SK-N-SH (cell line): ENCODE data around the gene SAE1. TPM values are rescaled to one million over a fixed set of nuclear protein-coding genes. Genes with fewer than 3 reads are reported as not detected.

Experiments used
- CTCF ChIA-PET: fragments of 300-600, 350-600 bp; formaldehyde crosslinking; extraction: SDS; loops from one replicate; lab custom pipeline; 2021; lab: Yijun Ruan, JAX
- POLR2A ChIA-PET: fragments of 350-600 bp; sonication (Branson Sonifier 250); formaldehyde crosslinking; extraction: SDS; loops from one replicate; lab custom pipeline; 2020; ENCODE audit warnings: antibody characterized with exemption, inconsistent platforms; lab: Yijun Ruan, JAX
- DNase-seq: peaks from one replicate; pipeline ENCODE4 v3.0.0; 2012
- H2AFZ ChIP-seq: fragments of 200-600 bp; sonication (generic); 2 replicates; pipeline ENCODE4 v1.8.1; 2016; ENCODE audit warnings: antibody characterized with exemption, mild to moderate bottlenecking, low read depth
- H3F3A ChIP-seq: fragments of 200-600 bp; sonication (generic); replicated peaks from 2 replicates; pipeline ENCODE3; 2016; ENCODE audit warnings: antibody characterized with exemption, mild to moderate bottlenecking; ENCODE audit not compliant: insufficient read depth
- H3K27ac ChIP-seq, 2 experiments: fragments of 200-500 bp in 1 of 2; fragments of 200-600 bp in 1 of 2; sonication (Bioruptor generic) in 1 of 2; sonication (generic), shearing (Covaris generic) in 1 of 2; 2 replicates each; pipeline versions ENCODE4 v1.5.1 to v1.6.1; 2014 to 2016; ENCODE audit warnings: low read depth in 2 of 2, inconsistent platforms in 1 of 2, low read length in 1 of 2, mild to moderate bottlenecking in 1 of 2, mixed read lengths in 1 of 2
- H3K27me3 ChIP-seq: fragments of 200-600 bp; sonication (generic), shearing (Covaris generic); 2 replicates; pipeline ENCODE4 v1.6.1; 2016; ENCODE audit warnings: mixed run types; ENCODE audit not compliant: insufficient read depth
- H3K36me3 ChIP-seq, 2 experiments: fragments of 200-500 bp in 1 of 2; fragments of 200-600 bp in 1 of 2; sonication (Bioruptor generic) in 1 of 2; sonication (generic) in 1 of 2; replicated peaks in 1 of 2; 2 replicates each; pipeline versions ENCODE3 to v1.5.1; 2014 to 2016; ENCODE audit warnings: low read length in 1 of 2, mild to moderate bottlenecking in 1 of 2; ENCODE audit not compliant: insufficient read depth in 2 of 2, control insufficient read depth in 1 of 2
- H3K4me1 ChIP-seq, 2 experiments: fragments of 200-500 bp in 1 of 2; fragments of 200-600 bp in 1 of 2; sonication (Bioruptor generic) in 1 of 2; sonication (generic), shearing (Covaris generic) in 1 of 2; 2 replicates each; pipeline versions ENCODE4 v1.5.1 to v1.6.1; 2014 to 2016; ENCODE audit warnings: low read depth in 1 of 2, low read length in 1 of 2, mixed run types in 1 of 2; ENCODE audit not compliant: insufficient read depth in 2 of 2, control insufficient read depth in 1 of 2
- H3K4me2 ChIP-seq: fragments of 200-600 bp; sonication (generic), shearing (Covaris generic); 2 replicates; pipeline ENCODE4 v1.6.1; 2017; ENCODE audit warnings: mixed run types
- H3K4me3 ChIP-seq, 2 experiments: fragments of 200-500 bp in 1 of 2; fragments of 200-600 bp in 1 of 2; sonication (Bioruptor generic) in 1 of 2; sonication (generic), shearing (Covaris generic) in 1 of 2; 2 replicates each; pipeline versions ENCODE4 v1.5.1 to v1.8.1; 2014 to 2016; ENCODE audit warnings: low read depth in 2 of 2, inconsistent platforms in 1 of 2, low read length in 1 of 2, mild to moderate bottlenecking in 1 of 2, mixed read lengths in 1 of 2, moderate library complexity in 1 of 2
- H3K79me2 ChIP-seq: fragments of 200-600 bp; sonication (generic); 2 replicates; pipeline ENCODE4 v1.8.1; 2017; ENCODE audit warnings: mild to moderate bottlenecking; ENCODE audit not compliant: insufficient read depth
- H3K9ac ChIP-seq: fragments of 200-600 bp; sonication (generic); 2 replicates; pipeline ENCODE4 v1.6.1; 2017; ENCODE audit warnings: mixed run types
- H3K9me2 ChIP-seq: fragments of 200-600 bp; sonication (generic); 2 replicates; pipeline ENCODE4 v1.6.1; 2017; ENCODE audit warnings: mixed run types
- H3K9me3 ChIP-seq: fragments of 200-600 bp; sonication (generic); 2 replicates; pipeline ENCODE4 v1.6.1; 2017; ENCODE audit warnings: mixed run types, mild to moderate bottlenecking, moderate library complexity
- H4K20me1 ChIP-seq: fragments of 200-600 bp; sonication (generic); 2 replicates; pipeline ENCODE4 v1.6.1; 2017; ENCODE audit warnings: mild to moderate bottlenecking, mixed run types; ENCODE audit not compliant: insufficient read depth
- CHD2 ChIP-seq: fragments of 150-350 bp; IDR thresholded peaks from 2 replicates; pipeline ENCODE4 v1.6.1; 2018; ENCODE audit warnings: low read length; ENCODE audit not compliant: partially characterized antibody
- ELF1 ChIP-seq: IDR thresholded peaks from 2 replicates; pipeline ENCODE4 v1.4.0; 2012
- EP300 ChIP-seq, 2 experiments: IDR thresholded peaks; 2 replicates each; pipeline versions ENCODE4 v1.4.0 to v1.6.1; 2012; ENCODE audit warnings: borderline replicate concordance in 1 of 2, low read depth in 1 of 2, low read length in 1 of 2
- FOXM1 ChIP-seq: IDR thresholded peaks from 2 replicates; pipeline ENCODE4 v1.4.0; 2012; ENCODE audit warnings: low read depth, mild to moderate bottlenecking
- GABPA ChIP-seq: IDR thresholded peaks from 2 replicates; pipeline ENCODE4 v1.4.0; 2012; ENCODE audit warnings: low read depth, mild to moderate bottlenecking
- GATA2 ChIP-seq: sonication (generic); formaldehyde crosslinking; IDR thresholded peaks from 2 replicates; pipeline ENCODE4 v1.5.0; 2020; ENCODE audit warnings: mild to moderate bottlenecking, missing genetic modification reagents
- JUND ChIP-seq: IDR thresholded peaks from 2 replicates; pipeline ENCODE4 v1.4.0; 2012
- MAX ChIP-seq: IDR thresholded peaks from 2 replicates; pipeline ENCODE4 v1.4.0; 2012; ENCODE audit warnings: low read depth
- MEF2A ChIP-seq: IDR thresholded peaks from 2 replicates; pipeline ENCODE4 v1.4.0; 2012; ENCODE audit warnings: low read depth, borderline replicate concordance
- MXI1 ChIP-seq: IDR thresholded peaks from 2 replicates; pipeline ENCODE4 v1.6.1; 2012; ENCODE audit warnings: mild to moderate bottlenecking, low read depth, low read length, improper control_type of control experiment
- POLR2AphosphoS5 ChIP-seq: IDR thresholded peaks from 2 replicates; pipeline ENCODE4 v1.6.1; 2012; ENCODE audit warnings: low read depth, low read length
- RAD21 ChIP-seq: IDR thresholded peaks from 2 replicates; pipeline ENCODE4 v1.6.1; 2012; ENCODE audit warnings: mild to moderate bottlenecking, low read length
- RCOR1 ChIP-seq: fragments of 150-350 bp; IDR thresholded peaks from 2 replicates; pipeline ENCODE4 v1.6.1; 2017; ENCODE audit warnings: antibody characterized with exemption, low read length
- REST ChIP-seq: IDR thresholded peaks from 2 replicates; pipeline ENCODE4 v1.6.1; 2012; ENCODE audit warnings: mild to moderate bottlenecking, low read depth, low read length, moderate library complexity
- RFX5 ChIP-seq: IDR thresholded peaks from 2 replicates; pipeline ENCODE4 v1.6.1; 2012; ENCODE audit warnings: mild to moderate bottlenecking, improper control_type of control experiment, low read length
- SMC3 ChIP-seq: IDR thresholded peaks from 2 replicates; pipeline ENCODE4 v1.6.1; 2012; ENCODE audit warnings: low read depth, low read length, improper control_type of control experiment
- TAF1 ChIP-seq: IDR thresholded peaks from 2 replicates; pipeline ENCODE4 v1.6.1; 2012; ENCODE audit warnings: low read depth, mild to moderate bottlenecking, low read length, moderate library complexity, borderline replicate concordance
- TCF12 ChIP-seq: IDR thresholded peaks from 2 replicates; pipeline ENCODE4 v1.4.0; 2012
- WGBS: methylation state at CpG from one replicate; pipeline ENCODE4 v1.1.6; 2017; ENCODE audit warnings: low lambda C conversion rate; 5-methylcytosine and 5-hydroxymethylcytosine counted together
- polyA plus RNA-seq, 3 experiments: library from polyadenylated mRNA; depleted of rRNA; stranded (reverse); fragments of >200 nt; gene quantifications; 2 replicates each; pipeline ENCODE4 v1.2.3, GENCODE V29; 2012

The SAE1 gene
- polyA plus RNA-seq, 1 of the 3 experiments (the other 2 are of a cell fraction) = 123 TPM

GRCh38 chr19:47195434-47195833 is 64.8 kb downstream of the SAE1 start:
- H3K27me3 ChIP-seq = no peaks in the 10 kb centered on the region
- H3K9me3 ChIP-seq = no peaks in the 10 kb centered on the region
- peaks cover 7 to 35% of the 10 kb centered on the region in 2 experiments for H3K36me3 ChIP-seq
- no peak overlapping the region for H3K4me3 ChIP-seq
- no peak overlapping the region for H3K4me2 ChIP-seq
- H3K9ac ChIP-seq = no peak overlapping the region
- no peak overlapping the region for H3K27ac ChIP-seq
- peaks cover 18% of the 10 kb centered on the region for H3F3A ChIP-seq
- no peak for DNase-seq
- H3K4me1 ChIP-seq = peaks cover 6 to 8% of the 10 kb centered on the region in 2 experiments; a peak in 2 of 4 replicates
- H3K79me2 ChIP-seq = peaks cover 45% of the 10 kb centered on the region
- TF ChIP-seq GATA2 (CRISPR knock-in tag) (no peak), RAD21 (no peak), GABPA (no peak), RFX5 (no peak), ELF1 (no peak), FOXM1 (no peak), EP300 (IDR thresholded peaks at IDR 0.05; ENCODE audit: borderline replicate concordance in 1 of 2, low read depth in 1 of 2, low read length in 1 of 2) (no peak), RCOR1 (no peak), MXI1 (no peak), TCF12 (no peak), MAX (no peak)
- POLR2A ChIA-PET = interaction anchor here (0.7 kb wide), 1 partner anchor 30 kb away, joined by 3 read pairs; no protein-coding TSS in a partner anchor
- WGBS = 97% methylated on average over 1 of the region's 1 CpG
- no peaks in the 10 kb centered on the region for H3K9me2 ChIP-seq
- CTCF ChIA-PET = interaction anchor here (1.0 to 2.1 kb wide), 2 partner anchors 15 to 52 kb away, joined by 3 to 6 read pairs; no protein-coding TSS in a partner anchor
- no peak overlapping the region for H2AFZ ChIP-seq
- peaks cover 8% of the 10 kb centered on the region; the same call in 1 of the 2 replicates for H4K20me1 ChIP-seq

GRCh38 chr19:47197141-47197540 is 66.5 kb downstream of the SAE1 start:
- no peaks in the 10 kb centered on the region for H3K9me3 ChIP-seq
- H3K79me2 ChIP-seq = peaks cover 28% of the 10 kb centered on the region
- H2AFZ ChIP-seq = no peak overlapping the region
- no peak overlapping the region for H3K9ac ChIP-seq
- no peak overlapping the region for H3K4me3 ChIP-seq
- TF ChIP-seq POLR2AphosphoS5 = no peak
- peaks cover 2% of the 10 kb centered on the region; the same call in 1 of the 2 replicates for H4K20me1 ChIP-seq
- peaks cover 8% of the 10 kb centered on the region for H3F3A ChIP-seq
- no peak overlapping the region for H3K4me2 ChIP-seq
- ChIA-PET POLR2A (interaction anchor here (1.2 kb wide), 1 partner anchor 9 kb away, joined by 3 read pairs; no protein-coding TSS in a partner anchor), CTCF (interaction anchor here (1.4 to 3.8 kb wide), 3 partner anchors 10 to 50 kb away, joined by 6 to 26 read pairs (median 6); no protein-coding TSS in a partner anchor)
- H3K27me3 ChIP-seq = no peaks in the 10 kb centered on the region
- H3K4me1 ChIP-seq = no peaks in the 10 kb centered on the region
- H3K9me2 ChIP-seq = no peaks in the 10 kb centered on the region
- WGBS = 98% methylated on average over 4 of the region's 4 CpGs
- H3K36me3 ChIP-seq = peaks cover 7 to 36% of the 10 kb centered on the region in 2 experiments
- no peak for DNase-seq
- no peak overlapping the region for H3K27ac ChIP-seq

- ChIA-PET CTCF (interaction anchor here (0.6 to 2.5 kb wide), 5 partner anchors 10 to 50 kb away, joined by 3 to 26 read pairs (median 6); no protein-coding TSS in a partner anchor), POLR2A (interaction anchor here (0.7 kb wide), 1 partner anchor 10 kb away, joined by 4 read pairs; no protein-coding TSS in a partner anchor)
- no peaks in the 10 kb centered on the region for H3K4me1 ChIP-seq
- DNase-seq = no peak
- peaks cover 7% of the 10 kb centered on the region for H3K79me2 ChIP-seq
- no peaks in the 10 kb centered on the region for H3K9me3 ChIP-seq
- H3K4me2 ChIP-seq = no peak overlapping the region
- H3K9me2 ChIP-seq = no peaks in the 10 kb centered on the region
- no peaks in the 10 kb centered on the region for H3K27me3 ChIP-seq
- peaks cover 23 to 46% of the 10 kb centered on the region in 2 experiments for H3K36me3 ChIP-seq
- H4K20me1 ChIP-seq = no peaks in the 10 kb centered on the region
- no peak for TF ChIP-seq MEF2A
- TF ChIP-seq CHD2 = no peak
- no peak for TF ChIP-seq TCF12
- no peak for TF ChIP-seq GATA2 (CRISPR knock-in tag)
- TF ChIP-seq REST = no peak
- no peak for TF ChIP-seq GABPA
- TF ChIP-seq JUND = no peak
- no peak for TF ChIP-seq RFX5
- no peak for TF ChIP-seq MAX
- TF ChIP-seq SMC3 = no peak
- TF ChIP-seq TAF1 = no peak
- TF ChIP-seq RCOR1 = no peak
- TF ChIP-seq RAD21 = no peak
- no peak for TF ChIP-seq EP300 (IDR thresholded peaks at IDR 0.05; ENCODE audit: borderline replicate concordance in 1 of 2, low read depth in 1 of 2, low read length in 1 of 2)
- no peak overlapping the region for H2AFZ ChIP-seq
- no peak overlapping the region for H3K27ac ChIP-seq
- WGBS = 69% methylated on average over 3 of the region's 3 CpGs
- peaks cover 3% of the 10 kb centered on the region for H3F3A ChIP-seq
- H3K9ac ChIP-seq = no peak overlapping the region
- H3K4me3 ChIP-seq = no peak overlapping the region
These were observed 69.9 kb downstream of the SAE1 start for GRCh38 chr19:47200530-47200929.
